HG02588 (cell line): Measurements from ENCODE around the gene EHHADH.

ENCODE experiments used
- ATAC-seq: cut with Tn5 transposase; IDR thresholded peaks from one replicate; pipeline ENCODE4 v1.9.1; 2021; ENCODE audit warnings: mild to moderate bottlenecking, moderate library complexity; ENCODE audit not compliant: unreplicated experiment

Gene EHHADH

GRCh38 chr3:185151101-185151963 is 102.5 kb downstream of the EHHADH start:
- ATAC-seq = no peak

DNA sequence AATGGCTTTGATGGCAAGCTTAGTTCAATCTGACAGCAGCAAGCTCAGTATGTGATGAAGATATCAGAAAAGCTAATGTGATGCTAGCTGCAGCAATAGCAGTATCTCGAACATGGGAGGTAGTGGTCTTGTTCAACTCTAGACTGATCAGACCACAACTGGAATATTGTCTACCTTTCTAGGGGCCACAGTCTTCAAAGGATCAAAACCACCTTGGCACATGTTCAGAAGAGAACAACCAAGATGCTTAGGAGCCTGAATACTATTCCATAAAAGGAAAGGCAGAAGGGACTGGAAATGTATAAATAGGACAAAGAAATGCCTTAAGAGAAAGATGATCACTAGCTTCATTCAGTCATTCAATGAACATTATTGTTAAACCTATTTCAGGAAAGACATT is 103.3 kb downstream of the EHHADH start:
- ATAC-seq = no peak

GRCh38 chr3:185149591-185149990 is 104.3 kb downstream of the EHHADH start:
- ATAC-seq = no peak

- no peak for ATAC-seq
Measured at GRCh38 chr3:185145511-185145910, 108.3 kb downstream of the EHHADH start.

GRCh38 chr3:185144784-185145183 is 109.1 kb downstream of the EHHADH start:
- no peak for ATAC-seq
